ENCODE data around the gene STARD9. TPM values are rescaled to one million over a fixed set of nuclear protein-coding genes. Genes with fewer than 3 reads are reported as not detected.

STARD9 gene
- total RNA-seq, 1 donor from 2014 or later: 7.2 TPM

DNA sequence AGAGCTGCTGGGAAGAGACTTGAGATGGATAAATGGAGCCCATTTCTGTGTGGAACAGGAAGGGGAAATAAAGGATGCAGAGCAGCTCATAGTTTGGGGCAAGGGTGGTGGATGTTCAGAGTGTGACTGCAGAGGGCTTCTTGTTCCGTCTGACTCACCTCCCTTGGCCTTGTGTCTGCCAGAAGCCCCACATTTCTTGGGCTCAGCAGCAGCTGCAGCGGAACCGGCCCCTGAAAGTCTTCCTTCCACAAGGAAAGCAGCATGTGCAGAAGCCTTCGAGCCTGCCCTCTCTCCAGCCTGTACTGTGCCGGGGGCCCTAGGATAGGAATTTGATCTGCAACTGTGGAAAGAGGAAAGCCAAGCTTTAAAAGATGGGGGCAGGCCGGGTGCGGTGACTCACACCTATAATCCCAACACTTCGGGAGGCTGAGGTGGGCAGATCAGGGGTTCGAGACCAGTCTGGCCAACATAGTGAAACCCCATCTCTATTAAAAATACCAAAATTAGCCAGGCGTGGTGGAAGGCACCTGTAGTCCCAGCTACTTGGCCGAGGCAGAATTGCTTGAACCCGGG is 150.0 kb downstream of the STARD9 start:
- no peak for DNase-seq (ENCODE audit: low spot score)
- no peaks in the 10 kb centered on the region for H3K4me1 Mint-ChIP-seq (ENCODE audit: unreplicated experiment)
- peak overlapping the region; percentile 63 for H3K4me3 Mint-ChIP-seq (ENCODE audit: unreplicated experiment)
- peaks cover 35% of the 10 kb centered on the region for H3K36me3 Mint-ChIP-seq (ENCODE audit: low read depth, unreplicated experiment)
- no peak overlapping the region for H3K27ac Mint-ChIP-seq (ENCODE audit: unreplicated experiment)
- TF ChIP-seq, protein P1, sequence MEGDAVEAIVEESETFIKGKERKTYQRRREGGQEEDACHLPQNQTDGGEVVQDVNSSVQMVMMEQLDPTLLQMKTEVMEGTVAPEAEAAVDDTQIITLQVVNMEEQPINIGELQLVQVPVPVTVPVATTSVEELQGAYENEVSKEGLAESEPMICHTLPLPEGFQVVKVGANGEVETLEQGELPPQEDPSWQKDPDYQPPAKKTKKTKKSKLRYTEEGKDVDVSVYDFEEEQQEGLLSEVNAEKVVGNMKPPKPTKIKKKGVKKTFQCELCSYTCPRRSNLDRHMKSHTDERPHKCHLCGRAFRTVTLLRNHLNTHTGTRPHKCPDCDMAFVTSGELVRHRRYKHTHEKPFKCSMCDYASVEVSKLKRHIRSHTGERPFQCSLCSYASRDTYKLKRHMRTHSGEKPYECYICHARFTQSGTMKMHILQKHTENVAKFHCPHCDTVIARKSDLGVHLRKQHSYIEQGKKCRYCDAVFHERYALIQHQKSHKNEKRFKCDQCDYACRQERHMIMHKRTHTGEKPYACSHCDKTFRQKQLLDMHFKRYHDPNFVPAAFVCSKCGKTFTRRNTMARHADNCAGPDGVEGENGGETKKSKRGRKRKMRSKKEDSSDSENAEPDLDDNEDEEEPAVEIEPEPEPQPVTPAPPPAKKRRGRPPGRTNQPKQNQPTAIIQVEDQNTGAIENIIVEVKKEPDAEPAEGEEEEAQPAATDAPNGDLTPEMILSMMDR (IDR thresholded peaks at IDR 0.05; ENCODE audit: unreplicated experiment): no peak
- H3K9me3 Mint-ChIP-seq (ENCODE audit: unreplicated experiment): no peaks in the 10 kb centered on the region
- peaks cover under 1% of the 10 kb centered on the region for H3K27me3 Mint-ChIP-seq (ENCODE audit: unreplicated experiment)

DNA sequence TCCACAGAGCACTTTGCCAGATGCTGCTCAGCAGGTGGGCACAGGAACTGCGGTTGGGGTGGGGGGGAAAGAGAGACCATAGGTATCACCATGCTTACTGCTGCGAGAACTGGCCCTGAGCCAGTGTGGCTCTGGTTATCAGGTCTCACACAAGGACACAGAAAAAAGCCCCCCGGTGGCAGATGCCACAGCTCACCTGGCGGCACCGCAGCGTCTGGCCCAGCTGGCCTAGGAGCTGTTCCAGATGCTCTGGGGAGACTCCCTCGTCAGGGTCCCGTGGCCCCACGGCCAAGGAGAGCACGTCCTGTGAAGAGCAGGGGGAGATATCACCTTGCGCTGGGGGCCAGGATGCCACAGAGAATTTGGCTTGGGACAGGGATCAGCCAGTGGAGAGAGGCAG is 150.7 kb downstream of the STARD9 start:
- Mint-ChIP-seq H3K4me3 (ENCODE audit: unreplicated experiment) (no peak overlapping the region), H3K27ac (ENCODE audit: unreplicated experiment) (no peak overlapping the region), H3K9me3 (ENCODE audit: unreplicated experiment) (no peaks in the 10 kb centered on the region), H3K27me3 (ENCODE audit: unreplicated experiment) (peaks cover under 1% of the 10 kb centered on the region), H3K36me3 (ENCODE audit: low read depth, unreplicated experiment) (peaks cover 37% of the 10 kb centered on the region), H3K4me1 (ENCODE audit: unreplicated experiment) (no peaks in the 10 kb centered on the region)
- DNase-seq (ENCODE audit: low spot score): no peak
- TF ChIP-seq, protein P1 (IDR thresholded peaks at IDR 0.05; ENCODE audit: unreplicated experiment): no peak

DNA sequence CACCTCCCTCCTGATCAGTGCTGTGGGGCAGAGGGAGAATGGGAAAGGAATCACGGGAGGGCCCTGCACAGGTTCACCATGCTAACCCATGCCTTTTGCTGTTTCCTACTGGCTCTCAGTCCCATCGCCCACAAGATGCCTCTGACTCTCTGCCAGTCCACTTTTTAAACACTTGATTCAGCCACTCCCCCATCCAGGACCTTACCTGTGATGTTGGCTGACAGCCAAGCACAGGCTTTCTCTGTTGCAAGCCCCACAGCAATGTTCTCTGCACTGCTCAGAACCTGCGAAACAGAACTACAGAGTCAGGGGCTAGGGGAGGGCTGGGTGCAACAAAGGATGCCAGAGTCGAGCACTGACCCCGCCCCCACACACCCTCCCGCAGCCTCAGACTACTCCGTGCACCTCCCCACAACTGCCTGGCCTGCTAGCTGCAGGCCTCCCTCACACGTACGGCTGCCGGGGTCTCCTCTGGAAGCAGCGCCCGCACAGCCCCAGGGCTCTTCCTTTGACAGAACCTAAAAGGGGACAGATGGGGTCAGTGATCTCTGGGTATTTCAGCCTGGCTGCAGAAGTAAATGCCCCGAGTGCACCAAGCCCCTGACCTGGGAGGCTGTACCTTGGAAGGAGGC is 152.5 kb downstream of the STARD9 start:
- Mint-ChIP-seq H3K27ac (ENCODE audit: unreplicated experiment) (no peak overlapping the region), H3K36me3 (ENCODE audit: low read depth, unreplicated experiment) (peaks cover 55% of the 10 kb centered on the region), H3K9me3 (ENCODE audit: unreplicated experiment) (no peaks in the 10 kb centered on the region), H3K4me3 (ENCODE audit: unreplicated experiment) (no peak overlapping the region), H3K4me1 (ENCODE audit: unreplicated experiment) (no peaks in the 10 kb centered on the region), H3K27me3 (ENCODE audit: unreplicated experiment) (peaks cover 3% of the 10 kb centered on the region)
- TF ChIP-seq, protein P1 (IDR thresholded peaks at IDR 0.05; ENCODE audit: unreplicated experiment): no peak
- DNase-seq (ENCODE audit: low spot score): no peak

DNA sequence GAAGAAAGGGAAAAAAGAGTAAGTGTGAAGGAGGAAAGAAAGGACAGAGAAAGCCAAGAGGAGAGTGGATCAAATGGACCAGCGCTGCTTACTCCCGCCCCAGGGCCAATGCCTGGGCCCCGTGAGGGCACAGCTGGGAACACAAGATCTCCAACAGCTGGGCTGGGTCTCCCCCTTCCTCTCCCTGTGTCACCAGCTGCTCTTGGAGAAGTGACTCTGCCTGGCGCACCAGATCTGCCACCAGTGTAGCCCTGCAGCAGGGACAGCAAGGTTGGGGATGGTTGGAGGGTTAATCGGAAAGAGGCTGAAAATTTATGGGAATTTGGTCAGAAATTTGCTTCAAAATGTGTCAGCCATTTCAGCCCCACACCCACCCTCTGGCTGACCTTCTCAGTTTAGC is 153.2 kb downstream of the STARD9 start:
- no peak for DNase-seq (ENCODE audit: low spot score)
- H3K36me3 Mint-ChIP-seq (ENCODE audit: low read depth, unreplicated experiment): peaks cover 59% of the 10 kb centered on the region
- H3K27me3 Mint-ChIP-seq (ENCODE audit: unreplicated experiment): peaks cover 6% of the 10 kb centered on the region
- H3K9me3 Mint-ChIP-seq (ENCODE audit: unreplicated experiment): no peaks in the 10 kb centered on the region
- no peak overlapping the region for H3K27ac Mint-ChIP-seq (ENCODE audit: unreplicated experiment)
- TF ChIP-seq, protein P1 (IDR thresholded peaks at IDR 0.05; ENCODE audit: unreplicated experiment): no peak
- H3K4me1 Mint-ChIP-seq (ENCODE audit: unreplicated experiment): no peaks in the 10 kb centered on the region
- H3K4me3 Mint-ChIP-seq (ENCODE audit: unreplicated experiment): peak overlapping the region; percentile 57

DNA sequence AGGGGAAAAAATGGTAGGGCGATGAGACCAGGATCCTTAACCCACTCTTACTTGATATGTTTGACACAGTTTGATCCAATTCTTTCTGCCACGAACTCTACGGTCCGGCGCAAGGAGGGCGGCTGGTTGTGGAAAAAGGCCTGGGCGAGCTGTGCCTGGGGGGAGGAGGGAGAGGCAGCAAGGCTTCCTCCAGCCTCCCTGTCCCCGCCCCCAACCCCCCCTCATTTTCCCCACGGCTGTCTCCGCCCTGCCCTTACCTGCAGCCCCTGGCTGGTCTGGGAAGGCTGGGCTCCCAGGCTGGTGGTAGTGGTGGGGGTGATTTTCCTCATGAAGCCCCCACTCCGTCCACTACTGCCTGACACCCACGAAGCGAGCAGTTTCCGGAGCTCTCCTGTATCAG is 153.6 kb downstream of the STARD9 start:
- Mint-ChIP-seq H3K36me3 (ENCODE audit: low read depth, unreplicated experiment) (peaks cover 63% of the 10 kb centered on the region), H3K4me3 (ENCODE audit: unreplicated experiment) (no peak overlapping the region), H3K27ac (ENCODE audit: unreplicated experiment) (no peak overlapping the region), H3K4me1 (ENCODE audit: unreplicated experiment) (no peaks in the 10 kb centered on the region), H3K9me3 (ENCODE audit: unreplicated experiment) (no peaks in the 10 kb centered on the region), H3K27me3 (ENCODE audit: unreplicated experiment) (peaks cover 6% of the 10 kb centered on the region)
- DNase-seq (ENCODE audit: low spot score): no peak
- TF ChIP-seq, protein P1 (IDR thresholded peaks at IDR 0.05; ENCODE audit: unreplicated experiment): no peak
